GM21360 (cell line): ENCODE measurements around the gene FAAP100.

Source experiments
- ATAC-seq: cut with Tn5 transposase; IDR thresholded peaks from one replicate; pipeline ENCODE4 v1.9.1; 2021; ENCODE audit warnings: mild to moderate bottlenecking, moderate library complexity; ENCODE audit not compliant: unreplicated experiment

The FAAP100 gene

GRCh38 chr17:81527591-81528383 is 24.4 kb downstream of the FAAP100 start, which contains the start of gene FSCN2:
TSS of gene FSCN2 (plus strand) at chr17:81528377. CDS start at chr17:81528532, 155 bp downstream.
- ATAC-seq = no peak

GRCh38 chr17:81526662-81527571 is 25.2 kb downstream of the FAAP100 start:
- no peak for ATAC-seq

- ATAC-seq = no peak
Observed at GRCh38 chr17:81524865-81525159, 27.3 kb downstream of the FAAP100 start.

GRCh38 chr17:81524039-81524864 is 27.9 kb downstream of the FAAP100 start:
- no peak for ATAC-seq

GRCh38 chr17:81523402-81524038 is 28.6 kb downstream of the FAAP100 start:
- no peak for ATAC-seq

- no peak for ATAC-seq
Observed at GRCh38 chr17:81522491-81523401, 29.4 kb downstream of the FAAP100 start.

GRCh38 chr17:81520021-81520901 is 31.9 kb downstream of the FAAP100 start:
- no peak for ATAC-seq

- no peak for ATAC-seq
Observed at GRCh38 chr17:81519284-81520020, 32.7 kb downstream of the FAAP100 start.

- ATAC-seq = no peak
Observed at GRCh38 chr17:81518785-81519283, 33.3 kb downstream of the FAAP100 start.

- ATAC-seq = no peak
Observed at GRCh38 chr17:81518113-81518784, 33.9 kb downstream of the FAAP100 start.

- ATAC-seq = no peak
Observed at GRCh38 chr17:81517339-81518112, 34.6 kb downstream of the FAAP100 start.

GRCh38 chr17:81517009-81517338 is 35.2 kb downstream of the FAAP100 start:
- ATAC-seq = no peak

- ATAC-seq = no peak
Observed at GRCh38 chr17:81516439-81516838, 35.7 kb downstream of the FAAP100 start.

- ATAC-seq = no peak
Observed at GRCh38 chr17:81515530-81516041, 36.6 kb downstream of the FAAP100 start.

GRCh38 chr17:81514739-81515529 is 37.2 kb downstream of the FAAP100 start:
- ATAC-seq = no peak

- no peak for ATAC-seq
Observed at GRCh38 chr17:81514489-81514738, 37.7 kb downstream of the FAAP100 start.
